Esophagus squamous epithelium (tissue), 4 donors: ENCODE measurements around the gene FAM98C.

Experiments used
- POLR2A ChIP-seq, 4 donors: fragments of 450-650 bp; IDR thresholded peaks; one replicate each; pipeline ENCODE4 v1.6.1; 2017; ENCODE audit warnings: antibody characterized with exemption in 4 of 4, mild to moderate bottlenecking in 4 of 4, moderate library complexity in 3 of 4
- TF ChIP-seq, protein P1 (sequence below), 6 experiments: fragments of 450-650 bp in 4 of 6; fragments of 200-600 bp in 2 of 6; sonication (generic) in 2 of 6; IDR thresholded peaks; one replicate each; pipeline ENCODE4 v1.5.1; 2016 to 2019; ENCODE audit warnings: antibody characterized with exemption in 6 of 6, mild to moderate bottlenecking in 4 of 6, moderate library complexity in 4 of 6

DNA sequence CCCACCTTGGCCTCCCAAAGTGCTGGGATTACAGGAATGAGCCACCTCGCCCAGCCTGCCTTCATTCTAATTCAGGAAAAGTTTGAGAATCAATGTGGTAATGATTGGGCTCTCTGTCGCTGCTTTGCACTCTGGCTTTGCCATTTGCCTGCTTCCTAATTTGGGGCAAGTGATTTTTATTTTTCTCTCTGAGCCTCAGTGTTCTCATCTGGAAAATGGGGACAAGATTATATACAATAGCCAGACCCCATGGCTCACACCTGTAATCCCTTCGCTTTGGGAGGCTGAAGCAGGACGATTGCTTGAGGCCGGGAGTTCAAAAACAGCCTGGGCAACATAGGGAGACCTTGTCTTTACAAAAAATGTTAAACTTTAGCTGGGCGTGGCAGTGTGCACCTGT is 34.4 kb downstream of the FAM98C start:
- TF ChIP-seq, protein P1, sequence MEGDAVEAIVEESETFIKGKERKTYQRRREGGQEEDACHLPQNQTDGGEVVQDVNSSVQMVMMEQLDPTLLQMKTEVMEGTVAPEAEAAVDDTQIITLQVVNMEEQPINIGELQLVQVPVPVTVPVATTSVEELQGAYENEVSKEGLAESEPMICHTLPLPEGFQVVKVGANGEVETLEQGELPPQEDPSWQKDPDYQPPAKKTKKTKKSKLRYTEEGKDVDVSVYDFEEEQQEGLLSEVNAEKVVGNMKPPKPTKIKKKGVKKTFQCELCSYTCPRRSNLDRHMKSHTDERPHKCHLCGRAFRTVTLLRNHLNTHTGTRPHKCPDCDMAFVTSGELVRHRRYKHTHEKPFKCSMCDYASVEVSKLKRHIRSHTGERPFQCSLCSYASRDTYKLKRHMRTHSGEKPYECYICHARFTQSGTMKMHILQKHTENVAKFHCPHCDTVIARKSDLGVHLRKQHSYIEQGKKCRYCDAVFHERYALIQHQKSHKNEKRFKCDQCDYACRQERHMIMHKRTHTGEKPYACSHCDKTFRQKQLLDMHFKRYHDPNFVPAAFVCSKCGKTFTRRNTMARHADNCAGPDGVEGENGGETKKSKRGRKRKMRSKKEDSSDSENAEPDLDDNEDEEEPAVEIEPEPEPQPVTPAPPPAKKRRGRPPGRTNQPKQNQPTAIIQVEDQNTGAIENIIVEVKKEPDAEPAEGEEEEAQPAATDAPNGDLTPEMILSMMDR (IDR thresholded peaks at IDR 0.05), result no peak
- TF ChIP-seq POLR2A (IDR thresholded peaks at IDR 0.05), result no peak
